ENCODE data around the gene ENKUR. TPM values are rescaled to one million over a fixed set of nuclear protein-coding genes. Genes with fewer than 3 reads are reported as not detected.
"Not testable (repeated sequence)": the region's sequence is repeated elsewhere in the genome, so short reads cannot be mapped to it uniquely, and the experiment has no call there.

The ENKUR gene
- total RNA-seq, 1 donor from 2014 or later, result not detected

DNA sequence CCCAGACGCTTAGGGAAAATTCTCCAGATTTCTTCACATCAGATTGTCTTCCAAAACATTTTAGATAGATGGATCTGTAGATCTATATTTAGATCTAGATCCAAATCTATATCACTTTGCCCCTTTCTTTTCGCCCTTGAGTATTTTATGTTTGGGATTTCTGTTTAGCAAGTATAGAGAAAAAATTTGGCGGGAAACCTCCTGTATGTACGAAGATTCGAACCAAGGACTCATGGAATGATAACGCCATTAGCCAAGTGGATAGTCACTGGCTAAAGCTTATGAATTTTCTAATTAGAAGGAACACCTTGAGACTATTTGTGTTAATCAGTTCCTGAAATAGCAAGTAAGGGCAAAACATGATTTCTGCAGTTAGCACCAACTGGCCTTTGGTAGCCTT lies 1.7 kb upstream of the ENKUR start:
- H3K4me3 Mint-ChIP-seq (ENCODE audit: unreplicated experiment), result peak overlapping the region; percentile 91
- H3K27ac Mint-ChIP-seq (ENCODE audit: unreplicated experiment), result peak overlapping the region; percentile 91
- H3K9me3 Mint-ChIP-seq (ENCODE audit: unreplicated experiment), result peaks cover 2% of the 10 kb centered on the region
- no peaks in the 10 kb centered on the region for H3K36me3 Mint-ChIP-seq (ENCODE audit: unreplicated experiment)
- TF ChIP-seq, protein P1, sequence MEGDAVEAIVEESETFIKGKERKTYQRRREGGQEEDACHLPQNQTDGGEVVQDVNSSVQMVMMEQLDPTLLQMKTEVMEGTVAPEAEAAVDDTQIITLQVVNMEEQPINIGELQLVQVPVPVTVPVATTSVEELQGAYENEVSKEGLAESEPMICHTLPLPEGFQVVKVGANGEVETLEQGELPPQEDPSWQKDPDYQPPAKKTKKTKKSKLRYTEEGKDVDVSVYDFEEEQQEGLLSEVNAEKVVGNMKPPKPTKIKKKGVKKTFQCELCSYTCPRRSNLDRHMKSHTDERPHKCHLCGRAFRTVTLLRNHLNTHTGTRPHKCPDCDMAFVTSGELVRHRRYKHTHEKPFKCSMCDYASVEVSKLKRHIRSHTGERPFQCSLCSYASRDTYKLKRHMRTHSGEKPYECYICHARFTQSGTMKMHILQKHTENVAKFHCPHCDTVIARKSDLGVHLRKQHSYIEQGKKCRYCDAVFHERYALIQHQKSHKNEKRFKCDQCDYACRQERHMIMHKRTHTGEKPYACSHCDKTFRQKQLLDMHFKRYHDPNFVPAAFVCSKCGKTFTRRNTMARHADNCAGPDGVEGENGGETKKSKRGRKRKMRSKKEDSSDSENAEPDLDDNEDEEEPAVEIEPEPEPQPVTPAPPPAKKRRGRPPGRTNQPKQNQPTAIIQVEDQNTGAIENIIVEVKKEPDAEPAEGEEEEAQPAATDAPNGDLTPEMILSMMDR (IDR thresholded peaks at IDR 0.05; ENCODE audit: partially characterized antibody, unreplicated experiment), result no peak
- peaks cover 4% of the 10 kb centered on the region for H3K27me3 Mint-ChIP-seq (ENCODE audit: unreplicated experiment)
- no peak for DNase-seq
- H3K4me1 Mint-ChIP-seq (ENCODE audit: low read depth, unreplicated experiment), result peaks cover 11% of the 10 kb centered on the region

- Mint-ChIP-seq H3K9me3 (ENCODE audit: unreplicated experiment) (peaks cover 2% of the 10 kb centered on the region), H3K27me3 (ENCODE audit: unreplicated experiment) (peaks cover 4% of the 10 kb centered on the region)
- peak; percentile 15 for DNase-seq
Observed at GRCh38 chr10:25017154-25017590, 1.2 kb upstream of the ENKUR start.

GRCh38 chr10:25016376-25017153 lies 607 bp upstream of the ENKUR start, which contains the start of gene THNSL1:
TSS of gene THNSL1 (plus strand) at chr10:25016612. CDS start at chr10:25023224, 6,612 bp downstream.
- Mint-ChIP-seq H3K36me3 (ENCODE audit: unreplicated experiment) (no peaks in the 10 kb centered on the region), H3K4me3 (ENCODE audit: unreplicated experiment) (peak within 1 kb of the TSS; percentile 91)

More at GRCh38 chr10:25017154-25017590, 1.2 kb upstream of the ENKUR start:
- peak overlapping the region; percentile 91 for H3K4me3 Mint-ChIP-seq (ENCODE audit: unreplicated experiment)
- peak overlapping the region; percentile 91 for H3K27ac Mint-ChIP-seq (ENCODE audit: unreplicated experiment)
- no peaks in the 10 kb centered on the region for H3K36me3 Mint-ChIP-seq (ENCODE audit: unreplicated experiment)
- TF ChIP-seq, protein P1 (IDR thresholded peaks at IDR 0.05; ENCODE audit: partially characterized antibody, unreplicated experiment), result no peak
- H3K4me1 Mint-ChIP-seq (ENCODE audit: low read depth, unreplicated experiment), result peaks cover 11% of the 10 kb centered on the region

DNA sequence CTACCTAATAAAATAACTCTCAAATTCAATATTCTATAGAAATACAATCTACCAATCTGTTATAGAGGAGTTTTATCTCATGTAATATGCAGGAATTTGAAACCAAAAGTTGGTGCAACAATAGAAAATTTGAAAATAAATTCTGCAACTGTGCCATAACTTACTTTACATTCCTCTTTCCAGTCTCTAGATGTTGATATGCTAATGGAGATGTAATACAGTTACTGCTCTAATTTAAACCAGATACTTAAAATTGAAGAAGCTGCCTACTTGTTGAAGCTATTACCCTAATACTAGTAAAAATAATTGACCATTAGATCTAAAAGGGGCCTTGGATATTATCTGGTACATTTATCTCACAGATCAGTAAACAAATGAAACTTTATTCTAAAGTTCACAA lies 1.4 kb downstream of the ENKUR start:
- no peak overlapping the region for H3K4me3 Mint-ChIP-seq (ENCODE audit: unreplicated experiment)
- no peak overlapping the region for H3K27ac Mint-ChIP-seq (ENCODE audit: unreplicated experiment)
- peaks cover 2% of the 10 kb centered on the region for H3K9me3 Mint-ChIP-seq (ENCODE audit: unreplicated experiment)
- H3K27me3 Mint-ChIP-seq (ENCODE audit: unreplicated experiment), result peaks cover 4% of the 10 kb centered on the region
- DNase-seq, result no peak
- peaks cover 11% of the 10 kb centered on the region for H3K4me1 Mint-ChIP-seq (ENCODE audit: low read depth, unreplicated experiment)
- no peaks in the 10 kb centered on the region for H3K36me3 Mint-ChIP-seq (ENCODE audit: unreplicated experiment)
- TF ChIP-seq, protein P1 (IDR thresholded peaks at IDR 0.05; ENCODE audit: partially characterized antibody, unreplicated experiment), result no peak

More at GRCh38 chr10:25016376-25017153, 607 bp upstream of the ENKUR start, which contains the start of gene THNSL1:
- Mint-ChIP-seq H3K27me3 (ENCODE audit: unreplicated experiment) (peaks cover 4% of the 10 kb centered on the region), H3K9me3 (ENCODE audit: unreplicated experiment) (peaks cover 2% of the 10 kb centered on the region), H3K4me1 (ENCODE audit: low read depth, unreplicated experiment) (peaks cover 11% of the 10 kb centered on the region), H3K27ac (ENCODE audit: unreplicated experiment) (peak within 1 kb of the TSS; percentile 93)
- TF ChIP-seq, protein P1 (IDR thresholded peaks at IDR 0.05; ENCODE audit: partially characterized antibody, unreplicated experiment), result no peak
- peak; percentile 98 for DNase-seq

DNA sequence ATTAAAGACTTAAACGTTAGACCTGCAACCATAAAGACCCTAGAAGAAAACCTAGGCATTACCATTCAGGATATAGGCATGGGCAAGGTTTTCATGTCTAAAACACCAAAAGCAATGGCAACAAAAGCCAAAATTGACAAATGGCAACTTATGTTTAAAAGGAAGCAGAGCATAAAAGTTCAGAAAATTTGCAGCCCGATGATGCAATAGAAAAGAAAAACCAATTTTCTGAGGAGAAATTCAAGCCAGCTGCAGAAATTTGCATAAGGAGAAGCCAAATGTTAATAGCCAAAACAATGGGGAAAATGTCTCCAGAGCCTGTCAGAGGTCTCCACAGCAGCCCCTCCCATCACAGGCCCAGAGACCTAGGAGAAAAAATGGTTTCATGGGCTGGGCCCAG lies 4.4 kb downstream of the ENKUR start:
- not testable (repeated sequence) for H3K4me1 Mint-ChIP-seq (ENCODE audit: low read depth, unreplicated experiment); H3K9me3 Mint-ChIP-seq (ENCODE audit: unreplicated experiment); H3K27me3 Mint-ChIP-seq (ENCODE audit: unreplicated experiment); H3K27ac Mint-ChIP-seq (ENCODE audit: unreplicated experiment); H3K4me3 Mint-ChIP-seq (ENCODE audit: unreplicated experiment); H3K36me3 Mint-ChIP-seq (ENCODE audit: unreplicated experiment); DNase-seq

Measured in glutamatergic neuron (in vitro differentiated cells).